Measurements from ENCODE around the gene PLXNA4.

PLXNA4 gene

DNA sequence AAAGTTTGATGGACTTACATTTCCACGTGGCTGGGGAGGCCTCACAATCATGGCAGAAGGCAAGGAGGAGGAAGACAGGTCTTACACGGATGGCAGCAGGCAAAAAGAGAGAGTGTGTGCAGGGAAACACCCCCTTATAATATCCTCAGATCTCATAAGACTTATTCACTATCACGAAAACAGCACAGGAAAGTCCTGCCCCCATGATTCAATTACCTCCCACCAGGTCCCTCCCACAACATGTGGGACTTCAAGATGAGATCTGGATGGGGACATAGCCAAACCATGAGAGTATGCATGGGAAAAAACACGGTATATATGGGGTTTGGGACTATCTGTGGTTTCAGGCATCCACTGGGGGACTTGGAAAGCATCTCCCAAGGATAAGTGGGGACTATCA lies 78.0 kb downstream of the PLXNA4 start:
- no peak for DNase-seq

DNA sequence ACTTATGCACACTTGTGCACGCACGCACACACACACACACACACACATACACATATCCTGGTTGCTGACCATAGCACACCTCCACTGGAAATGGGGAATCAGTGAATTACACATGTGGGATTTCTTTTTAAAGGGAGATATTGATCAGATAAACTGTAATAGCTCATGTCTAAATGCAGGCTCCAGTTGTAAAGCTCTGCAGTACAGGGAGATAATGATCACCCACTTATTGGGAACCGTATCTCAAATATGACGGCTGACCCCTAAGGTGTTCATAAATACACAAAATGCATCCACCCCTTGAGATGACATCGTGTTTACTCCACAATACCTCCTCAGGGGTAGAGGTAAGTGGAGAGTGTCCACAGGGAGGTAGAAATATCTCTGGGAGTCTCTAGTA lies 79.2 kb downstream of the PLXNA4 start:
- no peak for DNase-seq

DNA sequence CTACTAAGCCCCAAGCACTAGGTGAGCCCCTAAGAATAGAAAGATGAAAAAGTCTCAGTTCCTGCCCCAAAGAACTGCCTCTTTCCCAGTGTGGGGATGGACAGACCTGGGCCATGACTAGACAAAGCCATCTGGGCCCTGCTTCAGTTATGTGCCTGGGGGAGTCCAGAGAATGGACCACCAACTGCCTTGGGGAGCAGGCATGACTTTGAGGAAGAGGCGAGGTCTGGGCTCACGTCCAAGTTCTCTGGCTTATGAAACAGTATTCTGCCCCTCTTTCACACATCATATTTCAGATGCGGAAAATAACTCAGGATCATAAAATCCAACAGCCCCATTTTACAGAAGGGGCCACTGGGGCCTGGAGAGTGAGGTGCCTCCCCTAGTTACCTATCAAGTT lies 80.3 kb downstream of the PLXNA4 start:
- DNase-seq, result no peak

DNA sequence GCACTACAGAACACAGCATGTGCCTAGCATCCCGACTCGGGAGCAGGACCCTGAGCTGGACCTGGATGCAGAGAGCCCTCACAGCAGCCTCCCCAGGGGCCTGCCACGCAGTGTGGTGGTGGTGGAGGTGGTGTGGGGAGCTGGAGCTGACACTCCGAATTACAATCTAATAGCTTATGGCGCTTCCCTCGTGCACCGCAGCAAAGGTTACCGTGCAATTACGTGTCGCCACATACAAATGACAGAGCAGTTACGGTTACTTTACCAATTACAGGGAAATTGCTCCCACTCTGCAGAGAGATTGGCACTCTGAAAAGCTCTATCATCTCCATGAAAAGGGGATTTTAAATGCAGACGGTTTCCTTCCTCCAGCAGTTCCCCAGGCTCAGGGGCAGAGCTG lies 81.8 kb downstream of the PLXNA4 start:
- DNase-seq, result no peak

DNA sequence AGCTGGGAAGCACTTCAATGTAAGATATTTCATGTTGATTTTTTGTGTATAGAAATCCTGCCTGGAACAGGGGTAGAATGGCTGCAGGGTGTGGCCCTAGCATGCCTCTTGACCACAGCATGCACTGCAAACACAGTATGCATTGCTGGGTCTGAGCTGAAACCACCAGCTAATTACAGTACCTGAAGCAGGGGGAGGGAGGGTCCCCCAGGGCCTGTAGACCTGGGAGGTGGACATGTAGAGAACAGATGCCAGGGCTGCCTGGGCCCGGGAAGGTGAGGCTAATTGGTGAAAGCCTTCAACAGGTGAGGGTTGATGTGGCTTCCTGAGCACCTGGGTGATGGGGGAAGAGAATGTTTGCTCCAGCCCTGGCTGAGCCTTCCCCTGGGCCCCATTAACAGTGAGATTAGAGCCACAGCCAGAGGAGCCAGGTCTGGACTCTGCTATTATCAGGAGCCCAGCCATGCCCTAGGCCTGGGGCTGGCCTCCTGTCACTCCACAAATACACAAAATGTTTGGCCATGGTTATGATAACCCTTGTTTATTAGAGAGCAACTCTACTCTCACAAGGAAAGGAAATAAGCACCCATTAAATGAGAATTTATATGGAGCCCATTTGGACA lies 83.3 kb downstream of the PLXNA4 start:
- DNase-seq, result no peak

DNA sequence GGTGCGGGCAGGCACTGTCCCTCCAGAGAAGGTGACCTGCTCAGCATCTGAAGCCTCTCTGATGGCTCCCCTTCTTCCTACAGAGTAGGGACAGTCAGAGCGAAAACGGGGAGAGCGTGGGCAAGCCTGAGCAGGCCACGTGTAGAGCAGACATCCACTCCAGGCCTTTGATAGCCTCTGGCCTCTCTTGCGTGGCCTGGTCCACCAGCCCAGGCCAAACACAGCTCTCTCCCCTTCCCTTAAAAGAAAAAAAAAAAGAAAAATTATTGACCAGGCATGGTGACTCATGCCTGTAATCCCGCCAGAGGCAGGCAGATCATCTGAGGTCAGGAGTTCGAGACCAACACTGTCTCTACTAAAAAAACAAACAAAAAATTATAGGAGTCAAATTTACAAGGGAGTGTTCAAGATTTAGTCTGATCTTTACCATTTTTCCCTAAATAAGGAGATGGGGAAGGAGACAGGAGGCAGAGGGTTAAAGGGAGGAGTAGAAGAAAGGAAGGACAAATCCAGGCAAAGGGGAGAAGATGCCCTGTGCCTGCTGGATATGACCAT lies 84.8 kb downstream of the PLXNA4 start:
- DNase-seq, result no peak

DNA sequence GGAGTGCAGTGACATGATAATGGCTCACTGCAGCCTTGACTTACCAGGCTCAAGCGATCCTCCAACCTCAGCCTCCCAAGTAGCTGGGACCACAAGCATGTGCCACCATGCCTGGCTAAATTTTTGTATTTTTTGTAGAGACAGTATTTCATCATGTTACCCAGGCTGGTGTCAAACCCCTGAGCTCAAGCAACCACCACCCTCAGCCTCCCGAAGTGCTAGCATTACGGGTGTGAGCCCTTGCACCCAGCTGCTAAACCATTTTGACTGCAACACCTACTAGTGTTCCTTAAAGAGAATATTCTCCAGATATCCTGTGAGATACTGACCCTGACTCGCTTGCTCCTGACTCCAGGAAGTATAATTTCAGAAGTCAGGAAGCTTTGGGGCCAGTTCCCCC lies 85.8 kb downstream of the PLXNA4 start:
- DNase-seq, result no peak

DNA sequence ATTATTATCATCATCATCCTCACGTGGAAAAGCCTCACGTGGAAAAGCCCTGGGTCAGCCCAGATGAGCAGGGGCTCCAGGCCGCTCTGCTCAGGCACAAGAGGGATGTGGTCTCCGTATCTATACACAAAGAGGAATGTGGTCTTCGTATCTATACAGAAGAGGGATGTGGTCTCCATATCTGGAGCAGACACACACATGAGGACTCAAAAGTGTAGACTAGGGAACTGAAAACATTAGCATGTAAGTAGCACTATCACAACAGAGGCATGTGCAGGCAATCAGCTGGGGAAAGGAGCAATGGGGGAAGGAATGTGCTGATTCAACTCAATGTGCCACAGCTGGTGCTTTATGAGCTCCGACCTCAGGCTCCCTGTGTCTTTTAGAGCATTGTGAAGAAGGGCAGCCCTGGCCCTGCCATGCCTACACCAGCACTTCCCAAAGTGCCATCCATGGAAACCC lies 86.5 kb downstream of the PLXNA4 start:
- no peak for DNase-seq

DNA sequence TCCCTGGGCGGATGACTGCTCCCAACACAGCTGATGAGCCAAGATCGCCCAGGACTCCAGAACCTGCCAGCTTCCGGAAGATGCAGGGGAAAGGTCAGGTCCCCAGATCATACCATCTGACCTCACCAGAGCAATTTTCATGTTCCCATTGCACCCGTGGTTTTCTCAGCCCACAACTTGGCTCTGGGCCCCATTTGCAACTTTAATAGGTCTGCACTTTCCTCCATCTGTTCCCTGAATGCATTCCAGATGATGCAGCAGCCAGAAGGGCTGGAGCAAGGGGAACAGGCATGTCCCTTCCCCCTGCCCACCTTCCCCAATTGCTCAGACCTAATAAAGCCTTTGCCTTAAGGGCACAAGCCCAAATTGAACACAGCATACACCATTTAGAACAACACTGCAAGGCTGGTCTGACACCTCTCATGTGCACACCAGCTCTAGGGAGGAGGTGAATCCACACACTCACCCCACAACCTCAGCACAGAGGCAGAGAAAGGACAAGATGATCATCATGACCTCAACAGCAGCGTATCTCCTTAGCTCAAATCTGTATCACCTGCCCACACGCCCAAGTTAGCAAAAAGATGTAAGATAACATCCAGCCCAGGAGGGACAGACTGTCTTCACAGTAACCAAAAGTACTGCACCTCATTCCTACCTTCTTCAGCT lies 87.5 kb downstream of the PLXNA4 start:
- DNase-seq, result no peak

DNA sequence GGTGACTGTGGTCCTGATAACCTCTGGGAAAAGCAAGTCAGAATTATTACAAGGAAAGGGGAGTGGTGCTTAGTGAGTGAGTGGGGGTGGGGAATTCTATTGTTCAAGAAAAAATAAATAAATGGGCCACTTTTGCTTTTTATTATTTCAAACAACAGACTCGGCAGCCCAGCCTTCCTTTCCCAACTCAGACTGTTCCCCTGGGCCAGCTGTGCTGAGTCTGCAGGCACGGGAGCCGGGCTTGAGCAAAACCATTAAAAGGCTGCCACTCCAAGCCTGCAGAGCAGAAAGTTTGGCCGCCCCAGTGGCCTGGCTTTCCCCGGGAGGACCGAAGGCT lies 90.0 kb downstream of the PLXNA4 start:
- no peak for DNase-seq

DNA sequence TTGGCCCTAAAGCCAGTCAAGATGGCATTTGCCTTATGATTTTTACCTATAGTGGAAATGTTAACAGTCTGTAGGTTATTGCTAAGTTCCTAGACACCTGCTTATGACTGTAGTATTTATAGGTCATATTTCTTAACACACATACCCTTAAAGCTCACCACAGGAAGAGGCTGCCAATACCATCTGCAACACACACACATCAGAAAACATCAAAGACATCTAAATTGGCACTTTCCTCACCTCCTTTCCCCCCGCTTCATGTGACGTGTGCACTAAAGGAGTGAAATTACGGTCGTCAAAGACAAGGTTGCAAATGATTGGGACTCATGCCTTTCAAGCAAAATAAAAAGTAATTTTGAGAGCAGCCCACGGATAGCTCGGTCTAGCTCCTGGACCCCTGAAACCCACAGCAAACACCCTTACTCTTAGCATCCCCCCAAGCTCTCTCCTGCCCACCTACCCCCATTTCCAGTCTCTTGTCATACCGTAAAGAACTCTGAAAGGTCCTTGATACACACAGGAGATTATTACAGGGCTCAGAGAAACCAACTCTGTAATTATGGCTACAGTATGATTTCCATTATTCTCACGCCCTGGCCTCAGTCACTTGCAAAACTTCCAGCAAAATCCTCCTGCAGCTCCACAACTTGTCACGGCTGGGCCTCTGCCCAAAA lies 90.5 kb downstream of the PLXNA4 start:
- no peak for DNase-seq

DNA sequence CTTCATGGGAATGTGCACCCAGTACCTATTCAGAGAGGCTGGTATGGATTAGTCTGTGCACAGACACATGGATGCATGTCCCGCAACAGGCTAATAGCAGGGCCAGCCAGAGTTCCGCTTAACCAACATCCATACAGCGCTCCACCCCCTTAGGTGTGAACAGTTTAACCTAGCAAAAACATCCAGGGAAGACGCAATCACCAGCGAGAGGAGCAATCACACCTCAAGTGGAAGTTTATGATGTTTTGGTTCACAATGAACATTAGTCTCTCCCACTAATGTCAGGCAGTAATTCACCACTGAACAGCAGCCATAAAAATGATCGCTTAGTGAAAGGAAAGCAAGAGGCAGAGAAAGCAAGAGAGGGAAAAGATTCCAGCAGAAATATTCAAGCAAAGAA lies 91.1 kb downstream of the PLXNA4 start:
- no peak for DNase-seq

DNA sequence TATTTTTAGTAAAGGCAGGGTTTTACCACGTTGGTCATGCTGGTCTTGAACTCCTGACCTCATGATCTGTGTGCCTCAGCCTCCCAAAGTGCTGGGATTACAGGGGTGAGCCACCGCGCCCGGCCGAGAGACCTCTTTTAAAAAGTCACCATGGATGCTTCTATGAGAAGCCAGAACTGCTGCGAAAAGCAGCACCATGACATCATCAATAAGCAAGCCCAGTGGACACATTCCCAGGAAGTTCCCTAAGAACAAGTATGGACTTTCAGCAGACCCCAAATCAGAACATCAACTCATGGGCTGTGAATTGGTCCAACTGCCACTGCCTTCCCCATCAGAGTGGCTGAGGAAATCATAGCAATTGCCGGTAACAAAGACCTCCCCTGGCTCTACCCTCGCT lies 93.4 kb downstream of the PLXNA4 start:
- DNase-seq, result no peak

DNA sequence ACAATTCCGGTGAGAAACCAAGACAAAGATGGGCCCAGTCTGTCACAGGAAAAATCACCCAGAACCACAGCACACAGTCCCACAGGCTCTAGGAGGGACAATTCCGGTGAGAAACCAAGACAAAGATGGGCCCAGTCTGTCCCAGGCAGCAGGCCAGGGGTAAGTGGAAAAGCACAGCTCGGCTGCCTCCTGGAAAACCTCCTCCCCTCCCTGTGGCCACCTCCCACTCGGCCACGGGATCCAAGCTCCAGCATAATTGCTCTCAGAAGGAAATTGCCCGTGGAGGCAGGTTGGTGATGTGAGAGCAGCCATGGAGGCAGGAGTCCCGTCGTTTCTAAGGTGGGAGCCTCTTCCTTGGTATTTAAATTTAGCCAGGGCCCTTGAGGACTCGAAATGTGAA lies 95.7 kb downstream of the PLXNA4 start:
- no peak for DNase-seq

DNA sequence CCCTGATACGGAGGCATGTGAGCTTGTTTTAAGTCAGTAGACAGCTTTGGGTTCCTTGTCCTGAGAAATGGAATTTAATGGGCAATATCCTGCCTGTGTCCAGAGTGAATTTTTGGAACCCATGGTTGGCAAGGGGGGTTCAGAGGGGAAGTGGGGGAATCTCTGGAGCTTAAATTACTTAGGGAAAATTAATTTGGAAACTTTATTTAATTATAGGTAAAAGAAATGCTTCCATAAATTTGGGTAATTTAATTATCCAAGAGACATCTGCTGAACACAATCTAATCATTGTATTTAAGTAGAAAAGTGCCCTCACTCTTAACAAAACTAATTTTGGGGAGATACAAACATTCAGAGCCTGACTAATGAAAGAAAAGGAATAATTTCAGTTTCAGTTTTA lies 99.7 kb downstream of the PLXNA4 start:
- no peak for DNase-seq

DNA sequence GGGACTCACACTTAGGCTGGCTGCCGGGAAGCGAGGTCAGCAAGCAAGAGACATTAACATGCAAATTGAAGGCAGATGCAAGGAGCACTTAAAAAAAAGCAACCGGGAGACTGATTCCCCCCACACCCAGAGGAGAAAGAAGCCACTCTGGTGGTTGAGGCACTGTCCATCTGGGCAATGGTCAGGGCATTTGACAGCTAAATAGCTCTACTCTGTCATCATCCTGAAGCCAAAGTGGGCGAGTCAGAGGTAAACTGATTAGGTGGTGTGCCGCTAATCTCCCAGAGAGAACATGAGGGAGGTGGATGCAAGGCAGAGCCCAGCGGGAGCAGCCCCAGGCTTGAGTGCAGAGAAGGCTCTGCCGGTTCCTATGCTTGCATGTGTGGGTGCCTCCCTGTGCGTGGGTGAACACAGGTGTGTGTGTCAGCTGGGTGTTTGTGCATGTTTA lies 100.6 kb downstream of the PLXNA4 start:
- no peak for DNase-seq

DNA sequence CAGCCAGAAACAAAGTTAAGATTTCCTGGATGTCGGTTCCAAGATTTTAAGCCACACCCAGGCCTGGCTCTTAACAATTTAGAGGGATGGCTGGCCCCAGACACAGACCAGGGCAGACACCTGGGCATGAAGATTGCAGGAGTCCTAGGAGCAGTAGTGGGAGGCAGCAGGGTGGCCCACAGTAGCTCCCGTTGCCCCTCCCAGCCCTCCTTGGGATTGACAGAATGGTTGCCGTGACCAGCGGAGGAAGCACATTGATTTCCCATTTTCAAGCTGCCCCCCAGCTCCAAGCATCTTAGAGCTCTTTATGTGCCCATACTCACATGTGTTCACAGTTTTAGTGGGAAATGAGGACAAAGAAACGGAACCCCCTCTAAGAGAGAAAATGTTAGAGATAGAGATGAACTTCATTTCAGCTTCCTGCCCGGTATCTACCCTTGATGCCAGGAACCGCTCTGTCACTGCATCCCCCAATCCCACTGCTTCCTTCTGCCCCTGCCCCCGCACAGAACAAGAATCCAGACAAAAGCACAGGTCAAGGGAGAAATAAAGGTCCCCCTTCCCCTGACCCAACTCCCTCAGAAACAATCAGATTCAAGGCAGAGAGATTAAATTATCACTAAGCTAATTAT lies 101.1 kb downstream of the PLXNA4 start:
- DNase-seq, result no peak

DNA sequence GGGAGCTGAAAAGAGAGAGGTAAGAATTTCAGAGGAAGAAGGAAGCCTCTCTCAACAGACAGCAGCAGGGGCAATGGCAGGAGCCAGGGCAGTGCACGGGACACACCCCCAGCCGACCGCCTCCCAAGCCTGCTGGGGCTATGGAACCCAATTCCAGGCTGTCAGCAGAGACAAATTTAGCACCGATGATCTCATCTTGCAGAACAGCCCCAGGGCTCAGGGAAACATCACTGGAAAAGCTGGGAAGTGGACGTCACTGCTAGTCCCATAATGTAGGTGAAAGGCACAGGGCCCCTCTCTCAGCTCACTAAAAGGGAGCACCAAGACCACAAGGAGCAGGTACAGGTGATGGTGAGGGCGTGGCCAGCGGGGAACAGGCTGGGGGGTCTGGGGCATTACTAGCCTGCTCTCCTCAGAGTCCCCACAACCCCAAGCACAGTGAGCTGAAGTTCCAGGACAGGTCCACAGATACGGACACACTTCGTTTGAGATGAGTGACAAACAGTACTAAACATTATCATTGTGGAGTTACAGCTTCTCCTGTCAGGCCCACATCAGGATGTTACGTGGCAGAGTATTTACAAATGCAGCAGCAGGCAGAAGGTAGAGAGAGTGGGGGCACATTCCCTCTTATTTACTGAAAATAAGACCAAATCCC lies 103.7 kb downstream of the PLXNA4 start:
- no peak for DNase-seq

DNA sequence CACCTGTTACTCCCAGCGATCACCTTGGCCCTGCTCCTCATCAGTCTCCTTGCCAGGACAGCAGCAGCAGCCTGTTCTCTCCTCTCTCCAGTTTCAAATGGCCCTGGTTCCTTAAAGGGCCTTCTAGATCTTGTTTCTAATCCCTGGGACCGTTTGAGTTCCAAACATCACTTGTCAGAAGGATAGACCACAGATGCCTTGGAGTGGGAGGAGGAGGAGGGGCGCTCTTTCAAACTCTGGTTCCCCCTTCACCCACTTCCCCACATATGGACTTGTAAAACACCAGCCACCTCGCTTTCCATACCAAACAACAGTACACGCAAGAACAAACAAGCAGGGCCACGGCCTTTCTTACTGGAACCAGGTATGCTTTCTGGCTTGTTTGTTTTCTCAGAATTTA lies 104.8 kb downstream of the PLXNA4 start:
- DNase-seq, result no peak

DNA sequence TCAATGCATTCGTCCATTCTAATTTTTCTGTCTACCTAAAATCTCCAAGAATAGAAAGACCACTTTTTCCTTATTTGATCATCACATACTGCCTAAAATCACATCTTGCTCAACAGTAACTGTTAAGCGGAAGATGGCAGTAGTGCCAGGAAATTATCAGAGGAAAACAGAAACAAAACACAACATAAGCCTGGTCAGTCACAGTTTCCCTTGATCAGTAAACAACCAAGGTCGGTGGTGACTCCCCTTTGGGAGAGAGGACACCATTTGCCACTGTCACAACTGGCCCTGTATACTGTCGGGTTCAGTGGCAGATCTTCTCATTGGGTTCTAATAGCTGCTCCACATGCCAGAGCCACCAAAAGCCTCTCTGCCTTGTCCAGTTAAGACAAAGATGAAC lies 106.6 kb downstream of the PLXNA4 start:
- DNase-seq, result no peak

DNA sequence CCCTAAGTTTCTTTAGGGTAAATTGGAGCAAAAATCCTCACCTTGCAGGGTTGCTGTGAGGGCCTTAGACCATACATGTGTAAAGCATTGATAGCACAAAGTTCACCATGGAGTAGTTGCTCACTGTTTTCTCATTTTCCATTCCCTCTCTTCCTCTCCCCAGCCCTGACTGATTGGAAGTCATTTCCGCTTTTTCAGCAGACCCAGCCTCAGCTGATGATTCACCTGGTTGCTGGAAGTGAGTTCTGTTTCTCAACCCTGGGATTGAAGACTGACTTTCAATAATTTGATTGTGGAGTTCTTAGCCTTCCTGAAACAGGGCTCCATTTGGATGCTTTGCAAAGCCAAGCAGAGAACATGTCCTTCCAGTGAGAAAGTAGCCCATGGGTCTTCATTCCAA lies 107.0 kb downstream of the PLXNA4 start:
- DNase-seq, result no peak

DNA sequence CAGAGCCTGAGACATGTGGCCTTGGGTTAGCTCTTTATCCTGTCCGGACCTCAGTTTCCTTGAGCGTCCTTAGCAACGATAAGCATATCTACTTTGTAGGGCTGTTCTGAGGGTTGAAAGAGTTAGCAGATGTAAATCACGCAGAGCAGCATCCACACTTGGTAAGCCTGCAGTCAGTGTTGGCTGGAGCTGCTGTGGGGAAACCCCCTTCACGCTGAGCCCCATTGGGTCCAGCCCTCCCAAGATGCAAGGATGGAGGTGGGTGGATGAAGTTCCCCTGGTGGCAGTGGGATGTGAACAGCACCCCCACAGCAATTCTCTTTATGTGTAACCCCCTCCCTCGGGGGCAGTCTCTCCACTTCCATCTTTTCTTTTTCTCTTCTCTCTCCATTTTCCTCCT lies 109.9 kb downstream of the PLXNA4 start:
- DNase-seq, result no peak

DNA sequence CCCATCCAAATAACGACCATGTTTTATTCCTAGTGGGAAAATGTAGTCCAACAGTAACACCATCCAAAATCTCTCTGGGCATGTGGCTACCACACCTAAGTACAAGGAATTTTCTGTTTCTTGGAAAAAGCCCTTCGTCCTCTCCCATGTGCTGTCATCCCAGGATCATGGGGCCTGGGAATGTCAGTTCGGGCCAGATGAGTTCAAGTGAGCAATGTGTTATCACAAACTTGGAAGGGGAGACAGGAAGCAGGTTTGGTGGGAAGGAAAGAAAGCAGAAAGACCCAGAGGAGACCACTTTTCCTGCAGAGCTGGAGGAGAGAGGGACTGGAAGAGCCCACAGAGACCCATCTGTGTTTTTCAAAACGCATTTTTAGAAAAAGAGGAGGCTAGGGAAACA lies 110.8 kb downstream of the PLXNA4 start:
- DNase-seq, result no peak
